NCI-H2227 (cell line): ENCODE data around the gene EXT2.

Source experiments
- DNase-seq: peaks from one replicate; lab custom pipeline; 2025; ENCODE audit not compliant: unreplicated experiment; lab: John Stamatoyannopoulos, UW

EXT2 gene

DNA sequence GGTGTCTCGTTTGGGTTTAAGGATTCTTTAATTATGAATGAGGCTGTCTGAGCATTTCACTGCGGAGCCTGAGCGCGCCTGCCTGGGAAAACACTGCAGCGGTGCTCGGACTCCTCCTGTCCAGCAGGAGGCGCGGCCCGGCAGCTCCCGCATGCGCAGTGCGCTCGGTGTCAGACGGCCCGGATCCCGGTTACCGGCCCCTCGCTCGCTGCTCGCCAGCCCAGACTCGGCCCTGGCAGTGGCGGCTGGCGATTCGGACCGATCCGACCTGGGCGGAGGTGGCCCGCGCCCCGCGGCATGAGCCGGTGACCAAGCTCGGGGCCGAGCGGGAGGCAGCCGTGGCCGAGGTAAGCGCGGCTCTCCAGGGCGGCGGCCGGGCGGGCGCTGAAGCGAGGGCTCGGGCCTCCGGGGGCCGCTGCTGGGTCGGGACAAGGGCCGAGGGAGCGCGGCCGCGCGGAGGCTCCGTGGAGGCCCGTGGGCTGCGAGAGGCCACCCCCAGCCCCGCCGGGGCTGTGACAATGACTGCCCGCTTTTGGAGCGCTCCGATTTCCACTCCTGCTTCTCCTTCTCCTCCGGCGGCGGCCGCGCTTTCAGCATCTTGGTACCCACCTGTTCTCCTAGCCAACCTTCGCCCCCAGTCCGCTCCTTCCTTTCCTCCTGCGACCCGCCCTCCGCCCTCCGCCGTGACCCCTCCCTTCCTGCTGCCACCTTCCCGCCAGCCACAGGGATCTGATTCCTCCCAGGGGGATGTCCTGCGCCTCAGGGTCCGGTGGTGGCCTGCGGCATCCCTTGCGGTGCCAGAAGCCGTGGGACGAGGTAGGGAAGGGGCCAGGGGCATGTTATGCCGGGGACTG, at the start of gene EXT2:
TSS of gene EXT2 (plus strand) at position 173 of the 854 bp plus-strand sequence. CDS start 12,035 bp downstream, outside the sequence.
- DNase-seq, result peak; percentile 90

DNA sequence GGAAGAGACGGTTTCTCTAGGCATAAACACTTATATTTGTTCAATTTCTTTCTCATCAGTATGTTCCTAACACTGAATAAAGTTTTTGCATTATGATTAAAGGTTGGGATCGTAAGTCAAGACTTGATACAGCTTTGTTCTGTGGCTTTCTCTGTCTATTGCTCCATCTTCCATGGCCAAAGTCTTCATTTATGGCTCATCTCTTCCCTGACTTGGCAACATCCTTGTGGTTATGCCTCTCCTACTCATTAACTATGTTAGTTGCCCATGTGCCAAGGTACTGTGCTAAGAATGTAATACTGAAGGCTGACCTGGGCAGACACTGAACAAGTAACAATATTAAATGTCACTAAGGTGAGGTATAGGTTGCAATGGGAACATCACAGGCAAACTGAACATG, 49.3 kb upstream of the EXT2 start:
- DNase-seq, result no peak

DNA sequence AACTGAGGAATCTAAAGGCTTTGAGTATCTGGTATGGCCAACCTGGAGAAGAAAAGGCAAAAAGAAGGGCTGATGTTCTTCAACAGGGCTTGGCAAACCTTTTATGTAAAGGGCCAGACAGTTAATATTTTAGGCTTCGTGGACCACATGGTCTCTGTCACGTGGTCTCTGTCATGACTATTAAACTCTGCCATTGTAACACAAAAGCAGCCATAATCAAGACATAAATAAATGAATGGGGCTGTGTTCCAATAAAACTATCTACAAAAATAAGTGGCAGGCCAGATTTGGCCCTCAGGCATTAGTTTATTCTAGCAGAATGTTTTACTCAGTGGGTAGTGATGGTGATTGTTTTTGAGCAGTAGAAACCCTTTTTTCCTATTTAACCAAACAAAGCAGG, 48.2 kb upstream of the EXT2 start:
- DNase-seq, result no peak

- DNase-seq, result no peak
Observed at GRCh38 chr11:44047931-44048431, 47.5 kb upstream of the EXT2 start, which contains the start of gene ACCSL. Gene ACCSL (plus strand): TSS chr11:44047981. CDS start chr11:44048037, 56 bp downstream.

DNA sequence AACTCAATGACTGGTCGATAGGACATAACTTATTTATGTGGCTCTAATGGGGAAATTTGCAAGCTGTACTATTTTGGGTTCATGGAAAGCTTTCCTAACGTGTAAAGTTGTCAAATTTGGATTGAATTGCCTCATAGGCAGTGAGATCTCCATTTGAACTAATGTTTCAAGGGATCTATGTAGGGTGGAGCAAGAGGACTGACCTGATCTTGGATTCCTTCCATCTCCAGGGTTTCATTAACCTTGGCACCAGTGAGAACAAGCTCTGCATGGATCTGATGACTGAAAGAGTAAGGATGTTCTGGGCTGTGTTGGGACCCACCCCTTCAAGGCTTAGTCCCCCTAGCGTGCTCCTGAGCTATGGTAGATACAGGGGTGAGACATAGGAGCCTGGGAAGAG, 45.6 kb upstream of the EXT2 start:
- DNase-seq, result no peak

- DNase-seq, result no peak
Observed at GRCh38 chr11:44051171-44051570, 44.3 kb upstream of the EXT2 start.

GRCh38 chr11:44057340-44057739, 38.1 kb upstream of the EXT2 start:
- no peak for DNase-seq

GRCh38 chr11:44058275-44058674, 37.2 kb upstream of the EXT2 start:
- DNase-seq, result no peak

DNA sequence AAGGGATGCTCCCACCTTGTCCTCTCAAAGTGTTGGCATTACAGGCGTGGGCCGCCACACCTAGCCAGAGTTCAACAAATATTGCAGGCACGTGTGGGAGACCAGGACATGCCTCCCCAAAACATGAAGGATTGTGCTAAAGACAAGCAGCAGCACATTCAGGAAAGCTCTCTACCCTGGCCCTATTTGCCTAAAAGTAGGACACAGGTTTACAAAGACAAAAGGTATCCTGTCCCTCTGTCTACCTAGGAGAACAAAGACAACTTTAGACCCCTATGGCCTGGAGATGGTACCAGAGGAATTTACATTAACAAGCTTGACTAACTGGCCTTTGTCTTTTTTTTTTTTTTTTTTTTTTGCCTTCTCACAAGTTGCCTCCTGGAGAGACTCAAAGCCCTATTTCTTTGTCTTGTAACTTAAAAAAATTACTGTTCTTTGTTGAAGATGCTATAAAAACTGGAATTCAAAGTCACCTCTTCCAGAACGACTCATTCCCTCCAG, 30.3 kb upstream of the EXT2 start:
- DNase-seq, result no peak

DNA sequence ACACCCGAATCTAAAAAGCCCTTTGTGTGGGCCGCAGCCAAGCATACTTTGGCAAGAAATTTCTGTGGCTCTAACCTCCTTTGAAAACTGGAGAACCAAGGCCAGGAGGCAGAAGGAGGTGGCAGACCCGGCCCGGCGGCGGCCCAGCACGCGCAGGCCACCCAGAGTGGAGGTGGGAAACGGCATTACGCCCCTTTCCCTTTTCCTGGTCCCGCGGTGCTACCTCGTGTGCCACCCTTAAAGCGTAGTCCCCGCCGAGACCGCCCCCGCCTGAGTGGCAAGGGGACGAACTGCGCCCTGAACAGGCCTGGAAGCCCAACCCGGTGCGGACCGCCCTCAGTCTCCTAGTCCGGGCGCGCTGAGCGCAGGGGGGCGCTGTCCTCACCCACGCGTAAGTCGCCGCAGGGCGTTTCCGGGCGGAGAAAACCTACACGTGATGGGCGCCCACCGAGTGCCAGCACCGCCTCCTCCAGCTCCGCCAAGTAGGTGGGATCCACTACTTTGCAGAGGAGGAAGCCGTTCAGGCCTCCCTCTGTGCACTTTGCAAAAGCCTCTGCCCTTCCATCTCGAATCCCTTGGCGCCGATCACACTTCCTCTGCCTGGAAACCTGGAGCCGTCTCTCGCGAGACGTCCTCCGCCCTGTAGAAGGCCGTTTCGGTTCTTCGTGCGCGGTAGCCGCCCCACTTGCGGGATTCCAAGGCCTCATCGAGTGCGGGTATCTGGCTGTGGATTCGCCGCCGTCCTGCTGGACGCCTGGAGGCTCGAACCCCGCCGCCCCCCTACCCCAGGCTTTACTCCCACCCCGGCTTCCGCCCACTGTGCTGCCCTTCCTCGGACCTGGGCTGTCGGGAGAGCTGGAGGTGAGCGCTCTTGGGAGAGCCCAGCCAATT, 29.4 kb upstream of the EXT2 start, which contains the start of gene ACCS:
TSS of gene ACCS (plus strand) at position 430 of the 891 bp plus-strand sequence. CDS start 1,358 bp downstream, outside the sequence.
- DNase-seq, result peak; percentile 96

- peak; percentile 53 for DNase-seq
Observed at GRCh38 chr11:44066732-44067141, 28.7 kb upstream of the EXT2 start.

DNA sequence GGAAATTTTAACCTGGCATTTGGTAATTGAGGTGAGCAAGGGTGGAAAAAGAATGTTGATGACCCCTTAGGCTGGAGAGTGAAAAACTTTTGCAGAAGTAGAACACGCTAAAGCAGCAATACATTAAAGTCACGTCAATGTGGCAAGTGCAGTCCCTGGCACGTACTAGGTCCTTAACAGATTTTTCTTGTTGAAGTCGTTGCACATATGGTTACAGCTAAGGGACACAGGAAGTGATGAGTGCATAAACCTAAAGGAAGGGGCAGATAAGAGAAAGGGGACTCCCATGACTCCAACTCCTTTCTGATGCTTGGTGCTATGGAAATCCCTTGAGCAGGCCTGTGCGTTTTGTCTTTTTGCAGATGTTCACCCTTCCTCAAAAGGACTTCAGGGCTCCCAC, 28.2 kb upstream of the EXT2 start:
- DNase-seq, result no peak

- DNase-seq, result no peak
Observed at GRCh38 chr11:44068180-44068579, 27.3 kb upstream of the EXT2 start.

DNA sequence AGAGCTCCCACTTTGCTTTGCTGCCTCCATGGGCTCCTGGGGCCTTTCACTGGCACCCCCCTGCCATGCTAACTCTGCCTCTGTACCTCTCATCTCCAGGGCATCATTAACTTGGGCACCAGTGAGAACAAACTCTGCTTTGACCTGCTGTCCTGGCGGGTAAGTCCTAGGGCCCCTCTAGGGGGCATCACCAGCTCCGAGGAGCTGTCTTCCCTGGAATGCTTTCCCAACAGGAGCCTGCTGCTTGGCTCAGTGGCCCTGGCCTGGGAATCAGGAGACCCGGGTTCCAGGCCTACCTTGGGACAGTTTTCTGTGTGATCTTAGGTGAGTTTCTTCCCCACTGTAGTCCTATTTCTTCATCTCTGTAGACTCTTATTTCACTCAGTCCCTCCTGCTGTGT, 24.3 kb upstream of the EXT2 start:
- no peak for DNase-seq

- DNase-seq, result no peak
Observed at GRCh38 chr11:44072757-44073658, 22.5 kb upstream of the EXT2 start.

DNA sequence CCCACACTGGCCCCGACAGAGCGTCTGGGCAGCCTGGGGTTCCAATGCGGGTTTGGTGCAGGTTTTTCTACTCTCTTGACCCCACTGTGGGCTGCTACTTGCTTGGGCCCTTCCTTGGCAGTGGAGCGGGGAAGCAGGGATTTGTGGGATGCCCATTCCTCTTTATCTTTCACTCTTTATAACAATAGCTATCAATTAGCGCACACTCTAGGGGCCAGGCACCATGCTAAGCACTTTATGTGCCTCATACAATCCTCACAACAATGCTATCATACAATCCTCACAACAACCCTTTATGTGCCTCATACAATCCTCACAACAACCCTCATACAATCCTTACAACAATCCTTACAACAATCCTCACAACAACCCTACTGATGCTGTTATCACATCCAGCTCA, 16.7 kb upstream of the EXT2 start:
- DNase-seq, result no peak

- no peak for DNase-seq
Observed at GRCh38 chr11:44079376-44079775, 16.1 kb upstream of the EXT2 start.

- DNase-seq, result no peak
Observed at GRCh38 chr11:44080951-44081350, 14.5 kb upstream of the EXT2 start.

- DNase-seq, result no peak
Observed at GRCh38 chr11:44082645-44083044, 12.8 kb upstream of the EXT2 start.

GRCh38 chr11:44083433-44083832, 12.0 kb upstream of the EXT2 start:
- DNase-seq, result no peak
